ENCODE data around the gene ZNF827.

GRCh38 chr4:145933134-145933533 is 5.5 kb downstream of the ZNF827 start:
- TF ChIP-seq, protein P1, sequence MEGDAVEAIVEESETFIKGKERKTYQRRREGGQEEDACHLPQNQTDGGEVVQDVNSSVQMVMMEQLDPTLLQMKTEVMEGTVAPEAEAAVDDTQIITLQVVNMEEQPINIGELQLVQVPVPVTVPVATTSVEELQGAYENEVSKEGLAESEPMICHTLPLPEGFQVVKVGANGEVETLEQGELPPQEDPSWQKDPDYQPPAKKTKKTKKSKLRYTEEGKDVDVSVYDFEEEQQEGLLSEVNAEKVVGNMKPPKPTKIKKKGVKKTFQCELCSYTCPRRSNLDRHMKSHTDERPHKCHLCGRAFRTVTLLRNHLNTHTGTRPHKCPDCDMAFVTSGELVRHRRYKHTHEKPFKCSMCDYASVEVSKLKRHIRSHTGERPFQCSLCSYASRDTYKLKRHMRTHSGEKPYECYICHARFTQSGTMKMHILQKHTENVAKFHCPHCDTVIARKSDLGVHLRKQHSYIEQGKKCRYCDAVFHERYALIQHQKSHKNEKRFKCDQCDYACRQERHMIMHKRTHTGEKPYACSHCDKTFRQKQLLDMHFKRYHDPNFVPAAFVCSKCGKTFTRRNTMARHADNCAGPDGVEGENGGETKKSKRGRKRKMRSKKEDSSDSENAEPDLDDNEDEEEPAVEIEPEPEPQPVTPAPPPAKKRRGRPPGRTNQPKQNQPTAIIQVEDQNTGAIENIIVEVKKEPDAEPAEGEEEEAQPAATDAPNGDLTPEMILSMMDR (IDR thresholded peaks at IDR 0.05), result no peak
- no peak for TF ChIP-seq POLR2AphosphoS5 (IDR thresholded peaks at IDR 0.05)

Data from gastroesophageal sphincter (tissue), 3 donors.